Common myeloid progenitor, CD34-positive (primary cell): Measurements from ENCODE around the gene B3GAT3. TPM values are rescaled to one million over a fixed set of nuclear protein-coding genes. Genes with fewer than 3 reads are reported as not detected.

Experiments used
- CTCF ChIA-PET: fragments of 350-600 bp; sonication (Branson Sonifier 250); formaldehyde crosslinking; loops from one replicate; lab custom pipeline; 2021; ENCODE audit warnings: antibody characterized with exemption; lab: Charles Lee
- POLR2A ChIA-PET: fragments of 350-600 bp; sonication (Branson Sonifier 250); formaldehyde crosslinking; loops from one replicate; lab custom pipeline; 2021; ENCODE audit warnings: antibody characterized with exemption; lab: Charles Lee
- DNase-seq, 3 donors: peaks; one replicate each; pipeline versions ENCODE4 v3.0.0 to v3.0.0-alpha.2; 2013
- H3K27ac ChIP-seq, 2 experiments: 1 replicate in 1 of 2; 2 replicates in 1 of 2; pipeline ENCODE4 v1.7.0; 2013; ENCODE audit warnings: inconsistent platforms in 2 of 2, low read length in 2 of 2, mild to moderate bottlenecking in 2 of 2, low read depth in 1 of 2, moderate library complexity in 1 of 2; ENCODE audit not compliant: severe bottlenecking in 2 of 2, insufficient read depth in 1 of 2, poor library complexity in 1 of 2
- H3K27me3 ChIP-seq, 5 experiments: replicated peaks in 2 of 5; 1 replicate in 3 of 5; 2 replicates in 2 of 5; pipeline versions ENCODE4 v1.6.1 to v1.7.0; 2013; ENCODE audit warnings: low read length in 4 of 5, mild to moderate bottlenecking in 2 of 5, moderate library complexity in 2 of 5, inconsistent platforms in 1 of 5; ENCODE audit not compliant: insufficient read depth in 5 of 5, control insufficient read depth in 4 of 5
- H3K36me3 ChIP-seq, 4 experiments: 1 replicate in 2 of 4; 2 replicates in 2 of 4; pipeline versions ENCODE4 v1.6.1 to v1.7.0; 2013; ENCODE audit warnings: low read length in 3 of 4, control low read depth in 1 of 4, mild to moderate bottlenecking in 1 of 4; ENCODE audit not compliant: control insufficient read depth in 4 of 4, insufficient read depth in 4 of 4
- H3K4me1 ChIP-seq, 4 experiments: 1 replicate in 3 of 4; 2 replicates in 1 of 4; pipeline versions ENCODE4 v1.6.1 to v1.7.1; 2013; ENCODE audit warnings: low read length in 3 of 4, mild to moderate bottlenecking in 3 of 4, control low read depth in 1 of 4, inconsistent platforms in 1 of 4, moderate library complexity in 1 of 4; ENCODE audit not compliant: control insufficient read depth in 4 of 4, insufficient read depth in 4 of 4; ENCODE audit errors: control extremely low read depth in 1 of 4
- H3K4me3 ChIP-seq, 7 experiments: 1 replicate in 4 of 7; 2 replicates in 3 of 7; pipeline versions ENCODE4 v1.5.1 to v1.7.0; 2013; ENCODE audit warnings: mild to moderate bottlenecking in 7 of 7, low read length in 6 of 7, moderate library complexity in 6 of 7, inconsistent platforms in 2 of 7, low read depth in 2 of 7, control low read depth in 1 of 7; ENCODE audit not compliant: insufficient read depth in 4 of 7, control insufficient read depth in 1 of 7; ENCODE audit errors: extremely low read depth in 1 of 7
- H3K9me3 ChIP-seq, 5 experiments: 1 replicate in 4 of 5; 2 replicates in 1 of 5; pipeline versions ENCODE4 v1.6.1 to v1.7.1; 2013; ENCODE audit warnings: low read length in 4 of 5, mild to moderate bottlenecking in 2 of 5, inconsistent platforms in 1 of 5, low read depth in 1 of 5, moderate library complexity in 1 of 5; ENCODE audit not compliant: control insufficient read depth in 4 of 5, insufficient read depth in 2 of 5; ENCODE audit errors: control extremely low read depth in 1 of 5
- WGBS: methylation state at CpG from one replicate; pipeline ENCODE4 v1.1.5; 2013; ENCODE audit not compliant: insufficient coverage; 5-methylcytosine and 5-hydroxymethylcytosine counted together
- polyA plus RNA-seq: library from polyadenylated mRNA; unstranded; fragments of 120-200 nt; gene quantifications from one replicate; pipeline ENCODE4 v1.2.1, GENCODE V29; 2013

Gene B3GAT3
- 32.4 TPM for polyA plus RNA-seq

GRCh38 chr11:62621567-62622470 lies at the start of gene B3GAT3:
Gene B3GAT3, minus strand, starts transcription at chr11:62621986. Its CDS starts 39 bp downstream, at chr11:62621947.
- POLR2A ChIA-PET: interaction anchor here (0.5 to 2.4 kb wide), 7 partner anchors 10 to 362 kb away, joined by 3 to 17 read pairs (median 4); partner anchors contain the start of genes C11orf98, CSKMT, GANAB and TUT1
- under 1% methylated on average over 56 of the region's 77 CpGs for WGBS
- CTCF ChIA-PET: interaction anchor here (0.7 to 4.6 kb wide), 8 partner anchors 11 to 50 kb away, joined by 3 to 18 read pairs (median 4); partner anchors contain the start of genes LBHD1 and UQCC3
- Histone ChIP-seq H3K4me3 (peak within 1 kb of the TSS; percentile 50 to 96 (median 78)), H3K4me1 (peaks cover 8 to 35% (median 30%) of the 10 kb centered on the region in 4 experiments), H3K9me3 (no peaks in the 10 kb centered on the region), H3K27ac (peak within 1 kb of the TSS; percentile 72 to 83), H3K36me3 (peaks cover 8 to 30% (median 25%) of the 10 kb centered on the region in 4 experiments), H3K27me3 (no peaks in the 10 kb centered on the region)
- peak; percentile 94 to 97 (median 97) for DNase-seq

- no peaks in the 10 kb centered on the region for H3K27me3 ChIP-seq
- CTCF ChIA-PET: interaction anchor here (0.8 to 9.4 kb wide), 9 partner anchors 10 to 79 kb away, joined by 3 to 33 read pairs (median 4); partner anchors contain the start of genes GANAB and TUT1
- H3K27ac ChIP-seq: peak overlapping the region; percentile 84 to 89
- peaks cover under 1 to 55% (median 37%) of the 10 kb centered on the region in 4 experiments for H3K4me1 ChIP-seq
- H3K36me3 ChIP-seq: peaks cover 2 to 38% (median 17%) of the 10 kb centered on the region in 4 experiments
- WGBS: 0% methylated on average over 14 of the region's 17 CpGs
- POLR2A ChIA-PET: interaction anchor here (0.9 to 2.6 kb wide), 8 partner anchors 10 to 185 kb away, joined by 3 to 20 read pairs (median 6); partner anchors contain the start of genes GANAB, INTS5, TTC9C and TUT1
- H3K4me3 ChIP-seq: peak overlapping the region; percentile 82 to 100 (median 94)
- DNase-seq: peak in 2 of 3 donors; percentile 72 to 79
- no peaks in the 10 kb centered on the region for H3K9me3 ChIP-seq
Observed at GRCh38 chr11:62671236-62671607, 49.4 kb upstream of the B3GAT3 start.

GRCh38 chr11:62669420-62670161 lies 47.8 kb upstream of the B3GAT3 start:
- no peak for DNase-seq
- Histone ChIP-seq H3K4me1 (peaks cover 4 to 63% (median 45%) of the 10 kb centered on the region in 4 experiments), H3K4me3 (peak overlapping the region in 1 of 7 experiments; percentile 34), H3K36me3 (peaks cover 0 to 39% (median 14%) of the 10 kb centered on the region in 4 experiments), H3K27me3 (no peaks in the 10 kb centered on the region), H3K9me3 (no peaks in the 10 kb centered on the region), H3K27ac (peak overlapping the region in 1 of 2 experiments; percentile 59)
- ChIA-PET CTCF (interaction anchor here (0.8 to 9.4 kb wide), 5 partner anchors 11 to 57 kb away, joined by 3 to 33 read pairs (median 9); partner anchors contain the start of genes EML3, GANAB, ROM1 and UBXN1), POLR2A (interaction anchor here (2.3 to 2.5 kb wide), 2 partner anchors 17 to 23 kb away, joined by 7 to 16 read pairs; partner anchors contain the start of genes GANAB and INTS5)
- WGBS: 100% methylated on average over 3 of the region's 4 CpGs

- ChIA-PET CTCF (interaction anchor here (1.0 to 9.4 kb wide), 9 partner anchors 8 to 74 kb away, joined by 3 to 33 read pairs (median 13); partner anchors contain the start of genes GANAB, TUT1 and UBXN1), POLR2A (interaction anchor here (0.8 to 1.0 kb wide), 2 partner anchors 76 to 124 kb away, joined by 3 read pairs; partner anchors contain the start of gene TUT1)
- no peaks in the 10 kb centered on the region for H3K27me3 ChIP-seq
- peaks cover 0 to 36% (median 14%) of the 10 kb centered on the region in 4 experiments for H3K36me3 ChIP-seq
- peaks cover 4 to 55% (median 44%) of the 10 kb centered on the region in 4 experiments for H3K4me1 ChIP-seq
- no peak for DNase-seq
- H3K27ac ChIP-seq: peak overlapping the region in 1 of 2 experiments; percentile 9
- no CpG with 5 or more reads among the region's 2 CpGs for WGBS
- H3K4me3 ChIP-seq: peak overlapping the region in 1 of 7 experiments; percentile 96
- H3K9me3 ChIP-seq: no peaks in the 10 kb centered on the region
Observed at GRCh38 chr11:62667460-62667859, 45.7 kb upstream of the B3GAT3 start.

GRCh38 chr11:62666259-62666926 lies 44.6 kb upstream of the B3GAT3 start:
- no peaks in the 10 kb centered on the region for H3K9me3 ChIP-seq
- peak overlapping the region; percentile 66 to 87 for H3K27ac ChIP-seq
- H3K36me3 ChIP-seq: peaks cover 0 to 41% (median 16%) of the 10 kb centered on the region in 4 experiments
- DNase-seq: no peak
- 77% methylated on average over 11 of the region's 16 CpGs for WGBS
- ChIA-PET CTCF (interaction anchor here (0.6 to 9.4 kb wide), 8 partner anchors 9 to 73 kb away, joined by 3 to 33 read pairs (median 16); partner anchors contain the start of genes GANAB, TUT1 and UBXN1), POLR2A (interaction anchor here (0.6 to 2.3 kb wide), 9 partner anchors 8 to 175 kb away, joined by 3 to 33 read pairs (median 9); partner anchors contain the start of genes INTS5 and TUT1)
- peaks cover 4 to 51% (median 38%) of the 10 kb centered on the region in 4 experiments for H3K4me1 ChIP-seq
- no peaks in the 10 kb centered on the region for H3K27me3 ChIP-seq
- H3K4me3 ChIP-seq: peak overlapping the region in 6 of 7 experiments; percentile 91 to 99 (median 95)
